Mesendoderm (in vitro differentiated cells): ENCODE data around the gene GMDS.

Source experiments
- DNase-seq: peaks from one replicate; pipeline ENCODE4 v3.0.0; 2013
- H2AK5ac ChIP-seq: 2 replicates; pipeline ENCODE4 v1.6.1; 2013; ENCODE audit warnings: low read length, inconsistent platforms
- H2BK120ac ChIP-seq: 2 replicates; pipeline ENCODE4 v1.6.1; 2013; ENCODE audit warnings: low read depth, mild to moderate bottlenecking, low read length, moderate library complexity, mixed read lengths
- H2BK15ac ChIP-seq: replicated peaks from 2 replicates; pipeline ENCODE4 v1.6.1; 2013; ENCODE audit warnings: low read depth, mild to moderate bottlenecking, moderate library complexity
- H2BK5ac ChIP-seq: 2 replicates; pipeline ENCODE4 v1.6.1; 2013; ENCODE audit warnings: low read length, inconsistent platforms
- H3K18ac ChIP-seq: 2 replicates; pipeline ENCODE4 v1.6.1; 2013; ENCODE audit warnings: mild to moderate bottlenecking, low read length, mixed read lengths
- H3K23ac ChIP-seq: one replicate; pipeline ENCODE4 v1.6.1; 2013; ENCODE audit warnings: low read length
- H3K27ac ChIP-seq: 2 replicates; pipeline ENCODE4 v1.5.1; 2013; ENCODE audit warnings: low read depth, mild to moderate bottlenecking, inconsistent platforms, low read length, moderate library complexity
- H3K27me3 ChIP-seq: 2 replicates; pipeline ENCODE4 v1.6.1; 2013; ENCODE audit warnings: low read length, control low read depth, mild to moderate bottlenecking, inconsistent platforms; ENCODE audit not compliant: insufficient read depth, poor library complexity
- H3K36me3 ChIP-seq: 2 replicates; pipeline ENCODE4 v1.6.1; 2013; ENCODE audit warnings: low read length, inconsistent platforms; ENCODE audit not compliant: control insufficient read depth, insufficient read depth
- H3K4ac ChIP-seq: one replicate; pipeline ENCODE4 v1.6.1; 2013; ENCODE audit warnings: low read depth, mild to moderate bottlenecking, low read length, moderate library complexity
- H3K4me1 ChIP-seq: 2 replicates; pipeline ENCODE4 v1.6.1; 2013; ENCODE audit warnings: low read depth, low read length, inconsistent platforms; ENCODE audit not compliant: control insufficient read depth
- H3K4me2 ChIP-seq: 2 replicates; pipeline ENCODE4 v1.6.1; 2013; ENCODE audit warnings: low read length
- H3K4me3 ChIP-seq: 2 replicates; pipeline ENCODE4 v1.5.1; 2013; ENCODE audit warnings: mild to moderate bottlenecking, low read length
- H3K56ac ChIP-seq: one replicate; pipeline ENCODE4 v1.6.1; 2013; ENCODE audit warnings: low read length
- H3K79me1 ChIP-seq: 2 replicates; pipeline ENCODE4 v1.6.1; 2013; ENCODE audit warnings: low read length, inconsistent platforms
- H3K79me2 ChIP-seq: 2 replicates; pipeline ENCODE4 v1.6.1; 2013; ENCODE audit warnings: mild to moderate bottlenecking, low read length; ENCODE audit not compliant: control insufficient read depth, insufficient read depth
- H3K9ac ChIP-seq: 2 replicates; pipeline ENCODE4 v1.6.1; 2013; ENCODE audit warnings: low read length, inconsistent platforms
- H4K5ac ChIP-seq: one replicate; pipeline ENCODE4 v1.6.1; 2013; ENCODE audit warnings: low read length
- H4K8ac ChIP-seq: one replicate; pipeline ENCODE4 v1.6.1; 2013; ENCODE audit warnings: low read depth, mild to moderate bottlenecking, control low read depth, low read length, moderate library complexity
- WGBS: extraction: QIAGEN DNeasy Blood & Tissue Kit; methylation state at CpG from one replicate; pipeline ENCODE4 v1.1.7; 2013; ENCODE audit warnings: low lambda C conversion rate, missing lambda C conversion rate; ENCODE audit not compliant: insufficient coverage; ENCODE audit errors: extremely low coverage; 5-methylcytosine and 5-hydroxymethylcytosine counted together

The GMDS gene

DNA sequence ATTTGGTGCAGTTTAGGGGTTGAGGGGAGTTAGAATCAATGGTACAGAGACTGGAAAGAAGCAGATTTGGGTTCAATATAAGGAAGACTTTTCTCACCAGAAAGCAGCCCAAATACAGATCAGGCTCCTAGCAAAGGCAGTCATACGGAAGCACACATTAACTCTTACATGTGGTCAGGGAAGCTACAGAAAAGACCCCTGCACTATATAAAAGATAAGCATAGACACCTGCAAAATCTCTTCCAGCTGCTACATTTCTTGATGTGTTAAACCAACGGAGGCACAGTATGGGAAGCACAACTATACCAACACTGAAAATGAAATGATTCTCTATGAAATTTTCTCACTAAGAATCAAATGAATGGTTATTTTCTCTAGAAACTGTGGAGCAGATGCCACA, 150.8 kb downstream of the GMDS start:
- no peak overlapping the region for H4K8ac ChIP-seq
- no peak overlapping the region for H3K9ac ChIP-seq
- H2BK120ac ChIP-seq: no peak overlapping the region
- no peak overlapping the region for H3K27ac ChIP-seq
- no peak overlapping the region for H2BK5ac ChIP-seq
- no peak overlapping the region for H2AK5ac ChIP-seq
- H3K4me1 ChIP-seq: no peaks in the 10 kb centered on the region
- no peak overlapping the region for H2BK15ac ChIP-seq
- no peaks in the 10 kb centered on the region for H3K27me3 ChIP-seq
- no peak overlapping the region for H3K4ac ChIP-seq
- H3K79me1 ChIP-seq: no peaks in the 10 kb centered on the region
- no peaks in the 10 kb centered on the region for H3K36me3 ChIP-seq
- no peak for DNase-seq
- H3K4me3 ChIP-seq: no peak overlapping the region
- H4K5ac ChIP-seq: no peak overlapping the region
- no peak overlapping the region for H3K18ac ChIP-seq
- no peak overlapping the region for H3K4me2 ChIP-seq
- H3K79me2 ChIP-seq: no peaks in the 10 kb centered on the region
- WGBS: no CpG with 5 or more reads among the region's 2 CpGs
- H3K56ac ChIP-seq: no peak overlapping the region
- no peak overlapping the region for H3K23ac ChIP-seq

DNA sequence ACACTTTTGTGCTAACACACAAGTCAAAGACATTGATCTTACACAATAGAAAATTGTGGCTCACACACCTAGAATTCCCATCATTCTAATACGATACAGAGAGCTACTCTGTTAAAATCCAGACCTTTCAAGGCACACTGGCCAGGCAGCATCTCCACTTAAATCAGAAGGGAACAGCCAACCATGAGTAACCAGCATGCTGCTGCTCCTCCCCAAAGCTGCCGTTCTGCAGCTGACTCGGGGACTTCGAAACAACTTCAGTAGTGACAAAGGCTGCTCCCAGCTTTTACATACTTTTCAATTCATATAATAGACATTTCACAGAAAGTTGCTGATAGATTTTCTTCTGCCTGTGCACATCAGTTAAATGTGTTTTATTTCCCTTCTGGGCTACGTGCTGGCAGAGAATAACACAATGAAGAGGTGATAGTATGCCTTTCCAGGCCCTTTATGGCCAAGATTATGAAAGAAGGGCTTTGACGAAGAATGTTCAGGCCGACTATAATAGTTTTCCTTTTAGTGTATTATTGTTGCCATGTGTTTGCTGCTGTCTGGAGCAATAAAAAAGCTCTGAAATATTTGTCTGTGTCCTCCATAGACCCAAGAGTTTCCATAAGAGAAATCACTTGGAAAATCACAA, 159.0 kb downstream of the GMDS start:
- Histone ChIP-seq H2BK5ac (no peak overlapping the region), H3K18ac (no peak overlapping the region), H3K56ac (no peak overlapping the region), H3K9ac (no peak overlapping the region), H3K4me1 (no peaks in the 10 kb centered on the region), H4K8ac (no peak overlapping the region), H3K79me1 (no peaks in the 10 kb centered on the region), H2BK15ac (no peak overlapping the region), H3K23ac (no peak overlapping the region), H3K27me3 (no peaks in the 10 kb centered on the region), H2BK120ac (no peak overlapping the region), H3K4me3 (no peak overlapping the region), H3K4me2 (no peak overlapping the region), H2AK5ac (no peak overlapping the region), H3K27ac (no peak overlapping the region), H3K4ac (no peak overlapping the region), H4K5ac (no peak overlapping the region), H3K79me2 (no peaks in the 10 kb centered on the region), H3K36me3 (no peaks in the 10 kb centered on the region)
- no CpG with 5 or more reads among the region's 7 CpGs for WGBS
- no peak for DNase-seq

GRCh38 chr6:2085657-2086056, 159.7 kb downstream of the GMDS start:
- Histone ChIP-seq H4K5ac (no peak overlapping the region), H3K56ac (no peak overlapping the region), H3K4me2 (no peak overlapping the region), H3K27ac (no peak overlapping the region), H3K4me1 (no peaks in the 10 kb centered on the region), H3K23ac (no peak overlapping the region), H3K4me3 (no peak overlapping the region), H3K27me3 (no peaks in the 10 kb centered on the region), H3K79me1 (no peaks in the 10 kb centered on the region), H3K36me3 (no peaks in the 10 kb centered on the region), H2BK5ac (no peak overlapping the region), H3K4ac (no peak overlapping the region), H3K9ac (no peak overlapping the region), H3K18ac (no peak overlapping the region), H2BK15ac (no peak overlapping the region), H3K79me2 (no peaks in the 10 kb centered on the region), H4K8ac (no peak overlapping the region), H2BK120ac (no peak overlapping the region), H2AK5ac (no peak overlapping the region)
- no peak for DNase-seq
- WGBS: no CpG with 5 or more reads among the region's 4 CpGs

GRCh38 chr6:2081155-2082138, 164.0 kb downstream of the GMDS start:
- H2AK5ac ChIP-seq: no peak overlapping the region
- no peaks in the 10 kb centered on the region for H3K79me1 ChIP-seq
- H2BK5ac ChIP-seq: no peak overlapping the region
- WGBS: no CpG with 5 or more reads among the region's 9 CpGs
- H3K36me3 ChIP-seq: no peaks in the 10 kb centered on the region
- no peak overlapping the region for H3K23ac ChIP-seq
- H2BK120ac ChIP-seq: no peak overlapping the region
- no peaks in the 10 kb centered on the region for H3K4me1 ChIP-seq
- no peak overlapping the region for H3K9ac ChIP-seq
- H3K79me2 ChIP-seq: no peaks in the 10 kb centered on the region
- H3K27me3 ChIP-seq: no peaks in the 10 kb centered on the region
- H3K18ac ChIP-seq: no peak overlapping the region
- H3K4me3 ChIP-seq: no peak overlapping the region
- no peak overlapping the region for H4K8ac ChIP-seq
- no peak overlapping the region for H3K4ac ChIP-seq
- no peak overlapping the region for H2BK15ac ChIP-seq
- H3K27ac ChIP-seq: no peak overlapping the region
- no peak overlapping the region for H4K5ac ChIP-seq
- no peak for DNase-seq
- no peak overlapping the region for H3K56ac ChIP-seq
- H3K4me2 ChIP-seq: no peak overlapping the region

DNA sequence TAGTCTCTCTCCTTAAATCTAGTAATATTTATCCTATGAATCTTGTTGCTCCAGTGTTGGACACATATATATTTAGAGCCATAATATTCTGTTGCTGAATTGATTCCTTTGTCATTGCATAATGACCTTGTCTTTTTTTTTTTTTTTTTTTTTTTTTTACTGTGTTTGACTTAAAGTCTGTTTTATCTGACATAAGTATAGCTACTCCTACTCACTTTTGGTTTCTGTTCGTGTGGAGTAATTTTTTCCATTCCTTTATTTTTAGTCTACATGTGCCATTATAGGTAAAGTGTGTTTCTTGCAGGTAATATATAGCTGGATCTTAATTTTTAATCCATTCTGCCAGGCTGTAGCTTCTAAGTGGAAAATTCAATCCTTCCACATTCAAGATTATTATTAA, 166.5 kb downstream of the GMDS start:
- H3K27ac ChIP-seq: no peak overlapping the region
- H3K4me2 ChIP-seq: no peak overlapping the region
- WGBS: no CpG with 5 or more reads among the region's 1 CpG
- H3K4me1 ChIP-seq: no peaks in the 10 kb centered on the region
- no peak overlapping the region for H3K4ac ChIP-seq
- H3K36me3 ChIP-seq: no peaks in the 10 kb centered on the region
- H4K8ac ChIP-seq: no peak overlapping the region
- DNase-seq: no peak
- no peak overlapping the region for H2BK15ac ChIP-seq
- H3K27me3 ChIP-seq: no peaks in the 10 kb centered on the region
- no peak overlapping the region for H3K56ac ChIP-seq
- no peak overlapping the region for H2AK5ac ChIP-seq
- no peak overlapping the region for H3K9ac ChIP-seq
- H3K4me3 ChIP-seq: no peak overlapping the region
- H2BK5ac ChIP-seq: no peak overlapping the region
- no peak overlapping the region for H3K23ac ChIP-seq
- no peak overlapping the region for H3K18ac ChIP-seq
- no peaks in the 10 kb centered on the region for H3K79me1 ChIP-seq
- H4K5ac ChIP-seq: no peak overlapping the region
- no peak overlapping the region for H2BK120ac ChIP-seq
- H3K79me2 ChIP-seq: no peaks in the 10 kb centered on the region
